ENCODE measurements around the gene MAB21L4. TPM values are rescaled to one million over a fixed set of nuclear protein-coding genes. Genes with fewer than 3 reads are reported as not detected.

MAB21L4 gene
- total RNA-seq, 1 donor from 2014 or later: not detected

- Mint-ChIP-seq H3K9me3 (no peaks in the 10 kb centered on the region), H3K4me1 (no peaks in the 10 kb centered on the region), H3K27ac (ENCODE audit: unreplicated experiment) (no peak overlapping the region), H3K4me3 (no peak overlapping the region), H3K27me3 (ENCODE audit: low read depth) (peaks cover 3% of the 10 kb centered on the region), H3K36me3 (ENCODE audit: low read depth) (no peaks in the 10 kb centered on the region)
- DNase-seq (ENCODE audit: low read depth, low spot score): no peak
- no peak for TF ChIP-seq CTCF (conservative IDR thresholded peaks at IDR 0.05)
Observed at GRCh38 chr2:240869109-240869955, 26.6 kb downstream of the MAB21L4 start.

GRCh38 chr2:240868286-240869108 lies 27.5 kb downstream of the MAB21L4 start, which contains the start of gene AGXT:
TSS of gene AGXT (plus strand) at chr2:240868824. CDS start at chr2:240868866, 42 bp downstream.
- no peak for TF ChIP-seq CTCF (conservative IDR thresholded peaks at IDR 0.05)
- Mint-ChIP-seq H3K27me3 (ENCODE audit: low read depth) (peaks cover 10% of the 10 kb centered on the region), H3K4me1 (no peaks in the 10 kb centered on the region), H3K27ac (ENCODE audit: unreplicated experiment) (no peak within 1 kb of the TSS), H3K36me3 (ENCODE audit: low read depth) (no peaks in the 10 kb centered on the region), H3K9me3 (no peaks in the 10 kb centered on the region), H3K4me3 (no peak within 1 kb of the TSS)
- no peak for DNase-seq (ENCODE audit: low read depth, low spot score)

GRCh38 chr2:240865391-240865790 lies 30.6 kb downstream of the MAB21L4 start:
- DNase-seq (ENCODE audit: low read depth, low spot score): no peak
- TF ChIP-seq CTCF (conservative IDR thresholded peaks at IDR 0.05): no peak
- Mint-ChIP-seq H3K36me3 (ENCODE audit: low read depth) (no peaks in the 10 kb centered on the region), H3K27ac (ENCODE audit: unreplicated experiment) (no peak overlapping the region), H3K4me3 (no peak overlapping the region), H3K27me3 (ENCODE audit: low read depth) (peaks cover 17% of the 10 kb centered on the region), H3K4me1 (no peaks in the 10 kb centered on the region), H3K9me3 (no peaks in the 10 kb centered on the region)

- Mint-ChIP-seq H3K4me1 (no peaks in the 10 kb centered on the region), H3K4me3 (no peak overlapping the region), H3K27ac (ENCODE audit: unreplicated experiment) (no peak overlapping the region), H3K9me3 (no peaks in the 10 kb centered on the region), H3K36me3 (ENCODE audit: low read depth) (no peaks in the 10 kb centered on the region), H3K27me3 (ENCODE audit: low read depth) (peaks cover 17% of the 10 kb centered on the region)
- no peak for DNase-seq (ENCODE audit: low read depth, low spot score)
- no peak for TF ChIP-seq CTCF (conservative IDR thresholded peaks at IDR 0.05)
Observed at GRCh38 chr2:240864475-240864874, 31.5 kb downstream of the MAB21L4 start.

GRCh38 chr2:240861547-240861946 lies 34.4 kb downstream of the MAB21L4 start:
- Mint-ChIP-seq H3K36me3 (ENCODE audit: low read depth) (no peaks in the 10 kb centered on the region), H3K27me3 (ENCODE audit: low read depth) (peaks cover 17% of the 10 kb centered on the region), H3K4me3 (no peak overlapping the region), H3K4me1 (no peaks in the 10 kb centered on the region), H3K27ac (ENCODE audit: unreplicated experiment) (no peak overlapping the region), H3K9me3 (no peaks in the 10 kb centered on the region)
- DNase-seq (ENCODE audit: low read depth, low spot score): no peak
- TF ChIP-seq CTCF (conservative IDR thresholded peaks at IDR 0.05): no peak

Data from neural crest cell (in vitro differentiated cells).